AG04450 (cell line): ENCODE data around the gene NAGPA. TPM values are rescaled to one million over a fixed set of nuclear protein-coding genes. Genes with fewer than 3 reads are reported as not detected.

Experiments
- CTCF ChIA-PET: fragments of 300-600, 350-600 bp; formaldehyde crosslinking; extraction: SDS; loops from one replicate; lab custom pipeline; 2022; ENCODE audit warnings: antibody characterized with exemption, inconsistent platforms; lab: Charles Lee
- POLR2A ChIA-PET: fragments of 350-600 bp; formaldehyde crosslinking; extraction: SDS; loops from one replicate; lab custom pipeline; 2021; ENCODE audit warnings: antibody characterized with exemption, inconsistent platforms; lab: Yijun Ruan, JAX
- DNase-seq: peaks from one replicate; pipeline ENCODE4 v3.0.0-alpha.2; 2011; ENCODE audit warnings: low read depth, low spot score
- H3K27ac ChIP-seq: one replicate; pipeline ENCODE4 v1.5.1; 2012; ENCODE audit warnings: low read depth, low read length, control low read depth
- H3K27me3 ChIP-seq: one replicate; pipeline ENCODE4 v1.6.0; 2012; ENCODE audit warnings: low read length; ENCODE audit not compliant: control insufficient read depth, insufficient read depth
- H3K4me3 ChIP-seq: 2 replicates; pipeline ENCODE4 v1.5.1; 2011; ENCODE audit warnings: mild to moderate bottlenecking, low read depth, low read length, control low read depth
- H3K9me3 ChIP-seq: 2 replicates; pipeline ENCODE4 v1.5.1; 2012; ENCODE audit warnings: low read length; ENCODE audit not compliant: control insufficient read depth, insufficient read depth
- polyA plus RNA-seq: library from polyadenylated mRNA; depleted of rRNA; stranded (reverse); fragments of >200 nt; gene quantifications from 2 replicates; pipeline ENCODE4 v1.2.3, GENCODE V29; 2011; rRNA removed
- TF ChIP-seq, protein P1 (sequence below): IDR thresholded peaks from 2 replicates; pipeline ENCODE4 v1.5.1; 2011; ENCODE audit warnings: low read depth, low read length, control low read depth, inconsistent platforms

NAGPA gene
- polyA plus RNA-seq, 1 experiment, result 7.9 TPM

DNA sequence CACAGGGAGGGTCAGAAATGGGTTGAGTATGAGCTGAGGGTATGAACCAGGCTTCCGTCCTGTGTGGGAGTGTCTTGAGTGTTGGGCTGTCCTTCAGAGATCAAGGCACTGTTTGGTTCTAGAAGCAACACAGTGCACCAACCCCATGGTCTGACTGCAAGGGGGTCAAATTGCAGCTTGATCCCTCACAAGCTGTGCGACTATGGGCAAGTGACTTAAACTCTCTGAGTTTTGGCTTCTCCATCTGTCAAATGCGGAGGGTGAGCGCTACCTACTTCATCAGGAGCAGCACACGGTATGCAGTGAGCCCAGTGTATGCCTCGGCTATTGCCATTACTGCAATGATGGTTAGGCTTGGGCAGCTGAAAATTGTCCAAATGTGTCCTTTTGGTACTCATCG lies 54.6 kb downstream of the NAGPA start:
- no peak overlapping the region for H3K27ac ChIP-seq
- POLR2A ChIA-PET, result no interaction called here
- H3K27me3 ChIP-seq, result peaks cover 14% of the 10 kb centered on the region
- no peak overlapping the region for H3K4me3 ChIP-seq
- DNase-seq, result no peak
- CTCF ChIA-PET, result no interaction called here
- H3K9me3 ChIP-seq, result no peaks in the 10 kb centered on the region
- TF ChIP-seq, protein P1, sequence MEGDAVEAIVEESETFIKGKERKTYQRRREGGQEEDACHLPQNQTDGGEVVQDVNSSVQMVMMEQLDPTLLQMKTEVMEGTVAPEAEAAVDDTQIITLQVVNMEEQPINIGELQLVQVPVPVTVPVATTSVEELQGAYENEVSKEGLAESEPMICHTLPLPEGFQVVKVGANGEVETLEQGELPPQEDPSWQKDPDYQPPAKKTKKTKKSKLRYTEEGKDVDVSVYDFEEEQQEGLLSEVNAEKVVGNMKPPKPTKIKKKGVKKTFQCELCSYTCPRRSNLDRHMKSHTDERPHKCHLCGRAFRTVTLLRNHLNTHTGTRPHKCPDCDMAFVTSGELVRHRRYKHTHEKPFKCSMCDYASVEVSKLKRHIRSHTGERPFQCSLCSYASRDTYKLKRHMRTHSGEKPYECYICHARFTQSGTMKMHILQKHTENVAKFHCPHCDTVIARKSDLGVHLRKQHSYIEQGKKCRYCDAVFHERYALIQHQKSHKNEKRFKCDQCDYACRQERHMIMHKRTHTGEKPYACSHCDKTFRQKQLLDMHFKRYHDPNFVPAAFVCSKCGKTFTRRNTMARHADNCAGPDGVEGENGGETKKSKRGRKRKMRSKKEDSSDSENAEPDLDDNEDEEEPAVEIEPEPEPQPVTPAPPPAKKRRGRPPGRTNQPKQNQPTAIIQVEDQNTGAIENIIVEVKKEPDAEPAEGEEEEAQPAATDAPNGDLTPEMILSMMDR, result no peak

- DNase-seq, result no peak
- Histone ChIP-seq H3K27ac (no peak overlapping the region), H3K9me3 (no peaks in the 10 kb centered on the region), H3K27me3 (peaks cover 6% of the 10 kb centered on the region), H3K4me3 (no peak overlapping the region)
- POLR2A ChIA-PET, result no interaction called here
- CTCF ChIA-PET, result no interaction called here
- TF ChIP-seq, protein P1, result no peak
Measured at GRCh38 chr16:4976611-4977145, 57.1 kb downstream of the NAGPA start.

DNA sequence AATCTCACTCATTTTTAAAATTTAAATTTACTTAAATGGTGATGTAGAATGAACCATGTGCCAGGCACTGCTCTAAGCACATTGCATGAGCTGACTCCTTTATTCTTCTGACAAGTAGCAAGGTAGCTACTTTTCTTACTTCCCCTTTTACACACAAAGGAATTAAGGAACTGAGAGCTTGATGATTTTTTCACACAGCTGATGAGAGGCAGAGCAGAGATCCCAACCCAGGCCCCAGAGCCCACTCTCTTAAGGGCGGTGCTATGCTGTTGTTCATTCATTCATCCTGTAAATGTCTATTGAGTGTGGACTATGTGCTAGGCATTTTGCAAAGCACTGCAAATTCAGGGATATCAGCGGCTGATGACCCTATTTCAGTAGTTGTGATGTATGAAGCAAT lies 57.7 kb downstream of the NAGPA start:
- Histone ChIP-seq H3K27ac (no peak overlapping the region), H3K4me3 (no peak overlapping the region), H3K27me3 (peaks cover 2% of the 10 kb centered on the region), H3K9me3 (no peaks in the 10 kb centered on the region)
- POLR2A ChIA-PET, result no interaction called here
- TF ChIP-seq, protein P1, result no peak
- CTCF ChIA-PET, result no interaction called here
- no peak for DNase-seq

Other genes starting within 250 kb of the NAGPA start
- not detected in 2 replicates for gene SEPTIN12, start 245.6 kb downstream of the NAGPA start, polyA plus RNA-seq
- not detected in 2 replicates for gene SMIM22, start 238.6 kb downstream of the NAGPA start, polyA plus RNA-seq
- gene ROGDI, start 231.3 kb downstream of the NAGPA start, polyA plus RNA-seq, result 9.2 and 14.3 TPM in 2 replicates
- 44.2 and 46.3 TPM in 2 replicates for gene GLYR1, start 186.6 kb downstream of the NAGPA start, polyA plus RNA-seq
- gene UBN1, start 186.5 kb downstream of the NAGPA start, polyA plus RNA-seq, result 11.2 TPM in 2 replicates
- gene PPL, start 96.8 kb downstream of the NAGPA start, polyA plus RNA-seq, result 2.0 and 2.2 TPM in 2 replicates
- 0.05 and 0.06 TPM in 2 replicates for gene SEC14L5, start 75.6 kb downstream of the NAGPA start, polyA plus RNA-seq
- 1.2 and 1.3 TPM in 2 replicates for gene C16orf89, start 32.0 kb upstream of the NAGPA start, polyA plus RNA-seq
- gene ALG1, start 37.9 kb upstream of the NAGPA start, polyA plus RNA-seq, result 35.4 and 39.3 TPM in 2 replicates
- gene EEF2KMT, start 63.9 kb upstream of the NAGPA start, polyA plus RNA-seq, result 6.1 and 8.2 TPM in 2 replicates